GM19438 (cell line): ENCODE data around the gene MEA1.

Source experiments
- ATAC-seq: cut with Tn5 transposase; IDR thresholded peaks from one replicate; pipeline ENCODE4 v1.9.1; 2021; ENCODE audit warnings: low read depth; ENCODE audit not compliant: unreplicated experiment

Gene MEA1

DNA sequence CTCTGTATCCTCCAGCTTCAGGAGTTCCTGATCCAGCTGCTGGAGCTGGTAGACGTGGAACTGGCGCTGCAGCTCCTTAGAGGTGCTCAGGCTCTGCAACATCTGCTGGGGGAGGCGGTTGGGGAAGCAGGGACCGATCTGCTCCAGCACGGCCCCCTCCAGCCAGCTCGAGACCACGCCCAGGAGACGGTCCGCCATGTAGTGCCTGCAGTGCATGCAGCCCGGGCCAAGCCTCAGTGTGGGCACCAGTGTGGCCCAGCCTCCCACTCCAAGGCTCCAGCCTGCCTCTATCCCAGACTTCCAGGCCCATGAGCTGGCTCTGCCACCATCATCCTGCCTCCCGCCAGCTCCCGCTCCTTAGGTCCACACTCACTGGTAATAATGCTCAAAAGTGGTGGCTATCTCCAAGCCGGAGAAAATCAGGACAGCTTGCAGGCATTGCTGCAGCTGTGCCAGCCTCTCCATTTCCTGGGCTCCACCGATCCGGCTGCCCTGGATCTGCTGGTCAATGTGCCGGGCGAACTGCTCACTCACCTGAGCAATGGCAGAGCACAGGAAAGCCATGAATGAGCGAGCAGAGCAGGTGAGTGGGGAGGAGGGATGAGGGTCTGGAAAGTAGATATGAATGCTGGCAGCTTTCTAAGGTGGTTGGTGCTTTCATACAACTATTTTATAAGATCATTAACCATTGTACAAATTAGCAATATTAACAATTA is 27.0 kb upstream of the MEA1 start:
- ATAC-seq: no peak

DNA sequence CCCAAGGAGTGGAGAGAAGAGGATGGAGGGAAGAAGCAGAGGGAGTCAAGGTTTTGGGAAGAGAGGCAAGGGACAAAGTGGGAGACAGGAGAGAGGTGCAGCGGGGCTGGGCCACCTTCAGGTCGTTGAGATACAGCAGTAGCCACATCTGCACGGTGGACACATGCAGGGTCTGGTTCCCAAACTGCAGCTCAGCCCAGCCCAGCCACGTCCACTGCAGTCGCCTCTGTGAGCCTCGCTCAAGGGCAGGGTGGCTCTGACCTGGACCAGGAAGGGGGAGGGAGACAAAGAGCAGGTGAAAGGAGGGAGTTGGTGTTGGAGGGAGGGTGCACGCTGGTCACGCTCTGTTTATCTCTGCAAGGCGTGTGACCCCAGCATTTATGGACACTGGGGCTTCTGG is 25.0 kb upstream of the MEA1 start:
- ATAC-seq: no peak

DNA sequence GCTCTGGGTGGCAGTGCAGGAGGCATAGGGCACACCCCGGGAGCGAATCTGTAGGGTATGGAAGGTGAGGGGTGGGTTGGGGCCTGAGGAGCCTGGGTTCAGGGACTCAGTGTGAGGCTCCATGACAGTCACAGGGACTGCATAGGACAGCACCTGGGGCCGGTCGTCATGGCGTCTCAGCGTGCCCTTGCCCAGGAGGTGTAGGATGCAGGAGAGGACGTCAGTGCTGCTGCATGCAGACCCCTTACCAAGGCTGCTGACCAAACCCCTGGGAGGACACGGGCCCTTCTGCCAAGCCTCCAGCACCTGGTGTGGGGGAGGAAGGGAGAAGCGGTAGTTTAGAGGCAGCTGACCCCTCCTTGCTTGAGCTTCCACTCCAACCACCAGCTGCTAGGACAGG is 24.0 kb upstream of the MEA1 start:
- ATAC-seq: no peak

DNA sequence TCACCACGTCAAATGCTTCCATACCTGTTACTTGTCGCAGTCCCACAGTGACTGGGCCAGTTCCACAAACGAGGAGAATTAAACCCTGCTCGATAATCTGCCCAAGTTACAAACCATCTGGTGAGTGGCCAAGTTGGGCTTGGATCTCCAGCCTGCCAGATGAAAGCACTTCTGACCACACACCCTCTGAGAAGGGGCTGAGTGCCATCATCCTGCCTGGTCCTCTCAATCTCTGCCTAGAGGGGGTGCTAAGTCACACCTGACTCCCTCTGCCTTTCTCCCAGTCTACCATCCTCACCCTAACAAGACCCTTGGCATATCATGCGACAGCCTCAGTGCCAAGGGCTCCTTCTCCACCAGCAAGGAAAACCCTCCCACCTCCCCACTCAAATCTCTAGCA is 23.5 kb upstream of the MEA1 start:
- ATAC-seq: no peak

DNA sequence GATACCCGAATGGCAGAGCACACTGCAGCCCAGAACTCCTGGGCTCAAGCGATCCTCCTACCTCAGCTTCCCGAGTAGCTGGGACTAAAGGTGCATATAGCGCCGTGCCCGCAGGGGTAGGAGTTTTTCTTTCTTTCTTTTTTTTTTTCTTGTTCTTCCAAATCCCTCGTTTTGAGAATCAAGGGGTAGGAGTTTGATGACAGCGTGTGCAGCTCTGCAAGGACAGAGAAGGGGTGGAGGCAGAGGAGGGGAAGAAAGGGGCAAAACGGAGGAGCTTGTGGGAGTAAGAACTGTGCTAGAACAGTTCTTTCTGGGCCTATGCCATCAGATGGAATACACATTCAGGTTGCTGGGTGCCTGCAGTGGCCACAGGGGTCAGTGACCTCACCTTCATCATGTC is 23.0 kb upstream of the MEA1 start:
- ATAC-seq: no peak

DNA sequence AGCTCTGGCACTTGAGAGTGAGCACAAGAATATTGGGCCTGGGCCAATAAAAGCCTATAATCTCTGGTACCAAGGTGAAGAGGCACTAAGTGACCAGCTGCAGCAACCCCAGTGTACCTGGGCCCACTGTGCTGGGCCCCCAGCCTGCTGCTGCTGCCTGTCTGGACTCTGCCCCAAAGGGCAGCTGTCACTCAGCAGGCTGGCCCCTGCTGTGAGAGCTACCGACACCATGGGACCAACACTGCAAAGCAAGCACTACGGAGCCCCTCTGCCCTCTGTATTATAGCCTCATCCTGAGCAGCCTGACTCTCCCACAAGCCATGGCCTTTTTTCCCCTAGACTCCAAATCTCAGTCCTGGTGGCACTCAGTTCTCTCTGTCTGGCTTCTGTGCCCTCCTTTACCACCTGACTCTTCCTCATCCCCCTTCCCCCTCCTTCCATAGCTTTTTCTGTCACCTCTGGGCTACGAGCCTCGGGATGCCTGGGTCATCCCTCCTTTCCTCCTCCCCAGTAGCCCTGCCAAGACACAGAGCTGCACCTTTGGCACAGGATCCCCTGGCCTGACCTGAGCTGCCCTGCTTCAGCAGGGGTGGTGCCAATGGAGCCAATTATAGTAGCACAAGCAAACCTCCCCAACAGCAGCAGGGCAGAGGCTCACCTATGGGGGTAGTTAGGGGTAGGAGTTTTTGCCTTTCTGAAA is 21.9 kb upstream of the MEA1 start:
- ATAC-seq: no peak

DNA sequence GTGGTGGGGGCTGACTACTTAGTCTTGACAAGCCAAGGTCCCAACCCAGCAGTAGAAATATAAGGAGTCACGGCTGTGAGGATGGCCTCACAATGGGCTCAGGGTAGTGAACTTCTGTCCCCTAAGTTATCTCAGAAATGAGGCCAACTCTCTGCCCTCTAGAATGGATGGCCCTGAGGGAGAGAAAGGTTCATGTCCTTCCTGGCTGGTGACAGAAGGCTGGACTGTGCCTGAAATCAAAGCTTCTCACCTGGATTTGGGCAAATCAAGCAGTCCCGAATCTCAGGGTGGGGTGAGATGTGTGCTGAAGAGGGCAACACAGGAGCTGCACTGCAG is 20.4 kb upstream of the MEA1 start:
- ATAC-seq: no peak

DNA sequence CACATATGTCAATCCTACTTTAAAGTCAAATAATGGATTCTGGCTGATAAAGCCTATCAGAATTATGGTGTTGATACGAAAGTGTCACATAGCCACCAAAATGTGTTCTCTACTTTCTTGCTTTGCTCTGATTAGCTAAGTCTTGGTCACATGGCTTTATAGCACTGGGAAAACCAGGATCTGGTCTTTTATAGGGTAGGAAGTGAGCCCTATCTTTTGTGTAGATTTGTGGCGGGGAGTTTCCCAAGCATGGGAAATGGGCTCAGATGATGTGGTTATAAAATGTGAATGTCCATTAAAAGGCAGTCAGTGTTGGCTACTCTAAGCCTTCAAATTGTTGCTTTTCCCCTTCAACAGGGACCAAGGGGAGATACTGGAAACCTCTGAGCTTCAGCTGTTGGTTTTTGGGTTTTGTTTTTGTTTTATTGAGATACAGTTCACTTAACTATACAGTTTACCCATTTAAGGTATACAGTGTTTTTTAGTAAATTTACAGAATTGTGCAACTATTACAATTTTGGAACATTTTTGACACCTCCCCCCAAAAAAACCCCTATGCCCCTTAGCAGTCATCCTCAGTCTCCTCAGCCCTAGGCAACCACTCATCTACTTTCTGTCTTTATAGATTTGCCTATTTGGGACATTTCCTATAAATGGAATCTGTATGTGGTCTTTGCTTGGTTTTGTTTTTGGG is 19.9 kb upstream of the MEA1 start:
- no peak for ATAC-seq

DNA sequence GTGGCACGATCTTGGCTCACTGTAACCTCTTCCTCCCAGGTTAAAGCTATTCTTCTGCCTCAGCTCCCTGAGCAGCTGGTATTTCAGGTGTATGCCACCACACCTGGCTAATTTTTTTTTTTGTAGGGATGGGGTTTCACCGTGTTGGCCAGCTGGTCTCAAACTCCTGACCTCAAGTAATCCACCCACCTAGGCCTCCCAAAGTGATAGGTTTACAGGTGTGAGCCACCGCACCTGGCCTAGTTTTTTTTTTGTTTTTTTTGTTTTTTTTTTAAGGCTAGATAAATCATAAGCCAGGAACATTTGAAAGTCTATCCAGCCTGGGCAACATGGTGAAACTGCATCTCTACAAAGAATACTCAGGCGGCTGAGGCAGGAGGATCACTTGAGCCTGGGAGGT is 18.6 kb upstream of the MEA1 start:
- ATAC-seq: no peak

DNA sequence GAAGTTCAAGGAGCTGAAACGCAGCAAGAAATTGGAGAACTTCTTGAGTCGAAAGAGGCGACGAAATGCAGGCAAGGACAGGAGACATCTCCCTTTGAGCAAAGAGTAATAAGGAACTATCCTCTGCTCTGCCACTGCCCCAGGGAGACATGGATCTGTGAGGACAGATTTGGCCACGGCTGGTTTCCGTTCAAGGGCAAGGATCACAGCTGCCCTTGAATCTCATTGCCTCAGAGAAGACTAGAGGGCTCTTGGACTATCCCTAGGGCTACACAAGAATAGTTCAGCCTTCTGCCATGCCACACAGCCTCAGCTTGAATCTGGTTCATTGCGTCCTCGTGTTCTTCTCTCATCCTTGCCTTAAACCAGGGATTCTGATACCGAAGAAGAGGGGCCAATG is 15.4 kb upstream of the MEA1 start:
- no peak for ATAC-seq

DNA sequence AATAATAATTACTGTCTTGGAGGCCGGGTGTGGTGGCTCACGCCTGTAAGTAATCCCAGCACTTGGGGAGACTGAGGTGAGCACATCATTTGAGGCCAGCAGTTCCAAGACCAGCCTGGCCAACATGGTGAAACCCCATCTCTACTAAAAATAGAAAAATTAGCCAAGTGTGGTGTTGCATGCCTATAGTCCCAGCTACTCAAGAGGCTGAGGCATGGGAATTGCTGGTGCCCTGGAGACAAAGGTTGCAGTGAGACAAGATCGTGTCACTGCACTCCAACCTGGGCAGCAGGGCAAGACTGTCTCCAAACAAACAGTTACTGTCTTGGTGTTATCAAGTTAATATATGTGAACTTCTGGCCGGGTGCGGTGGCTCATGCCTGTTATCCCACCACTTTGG is 12.6 kb upstream of the MEA1 start:
- ATAC-seq: no peak

DNA sequence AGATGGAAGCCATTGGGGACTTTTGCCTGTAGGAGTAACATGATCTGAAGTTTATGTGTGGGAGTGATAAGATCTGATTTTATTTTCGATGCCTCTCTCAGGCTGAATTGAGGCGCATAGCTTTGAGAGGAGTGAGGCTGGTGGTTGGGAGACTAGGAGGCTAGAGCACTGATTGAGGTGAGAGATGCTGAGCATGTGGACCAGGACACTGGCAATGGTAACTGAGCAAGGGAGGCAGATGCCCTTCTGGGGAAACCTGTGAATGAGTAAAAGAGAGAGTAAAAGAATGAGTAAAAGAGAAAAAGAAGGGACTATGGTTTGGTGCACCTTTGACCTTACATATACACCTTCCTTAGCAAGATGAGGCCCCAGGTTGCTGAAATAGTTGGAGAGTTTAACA is 10.7 kb upstream of the MEA1 start:
- no peak for ATAC-seq

DNA sequence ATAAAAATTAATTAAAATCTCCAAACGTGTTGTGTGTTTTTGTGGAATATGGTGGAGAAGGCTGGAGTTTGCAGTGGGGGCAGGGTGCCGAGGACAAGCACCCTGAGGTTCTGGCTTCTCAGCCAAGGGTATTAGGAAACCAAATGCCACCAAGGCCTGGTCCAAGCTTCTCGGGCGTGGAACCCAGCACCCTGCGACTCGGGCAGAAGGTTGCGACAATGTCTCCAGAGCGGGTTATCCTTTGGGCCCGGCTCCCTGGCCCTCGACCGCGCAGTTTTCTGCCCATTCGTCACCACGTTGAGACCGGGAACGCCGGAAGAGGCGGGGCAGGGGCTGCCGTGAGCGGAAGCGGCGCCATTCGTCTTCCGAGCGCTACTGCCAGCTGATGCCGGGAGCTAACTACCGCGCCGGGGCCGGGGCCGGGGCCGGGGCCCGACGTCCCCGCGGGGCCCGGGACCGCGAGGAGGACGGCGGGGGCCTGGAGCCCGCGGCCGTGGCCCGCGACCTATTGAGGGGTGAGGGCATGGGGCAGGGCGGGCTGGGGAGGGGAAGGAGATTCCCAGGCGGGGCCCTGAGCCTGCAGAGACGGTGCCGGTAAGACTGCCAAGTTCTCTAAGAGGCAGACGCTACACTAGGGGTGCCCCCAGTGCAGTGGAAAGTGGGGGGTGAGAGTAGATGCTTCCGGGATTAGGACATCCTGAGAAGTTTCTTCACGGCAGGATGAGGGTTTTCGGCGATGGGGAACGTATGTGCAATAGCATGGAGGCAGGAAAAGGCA is 7.7 kb upstream of the MEA1 start, which contains the start of gene RRP36:
RRP36 (plus strand) TSS at position 354 of the 778 bp plus-strand sequence; CDS start at position 386, 32 bp downstream.
- ATAC-seq: peak; percentile 87

DNA sequence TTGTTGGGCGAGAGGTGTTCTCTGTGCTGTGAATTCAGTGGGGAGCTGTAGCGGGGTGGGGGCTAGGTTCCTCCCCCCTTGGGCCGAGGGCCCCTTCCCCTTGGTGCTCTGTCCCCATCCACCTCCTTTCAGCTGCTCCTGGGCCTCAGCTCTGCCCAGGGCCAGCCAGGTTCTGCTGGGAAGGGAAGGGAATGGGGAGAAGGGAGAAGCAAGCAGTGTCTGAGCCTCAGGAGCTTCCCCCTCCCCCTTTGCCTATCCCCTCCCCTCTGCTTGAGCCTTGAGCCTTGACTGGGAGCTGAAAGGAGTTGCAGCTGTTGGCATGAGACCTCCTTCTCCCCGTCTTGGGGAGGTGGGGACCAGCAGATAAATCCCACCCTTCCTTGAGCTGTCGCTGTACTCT is 7.1 kb upstream of the MEA1 start:
- no peak for ATAC-seq

DNA sequence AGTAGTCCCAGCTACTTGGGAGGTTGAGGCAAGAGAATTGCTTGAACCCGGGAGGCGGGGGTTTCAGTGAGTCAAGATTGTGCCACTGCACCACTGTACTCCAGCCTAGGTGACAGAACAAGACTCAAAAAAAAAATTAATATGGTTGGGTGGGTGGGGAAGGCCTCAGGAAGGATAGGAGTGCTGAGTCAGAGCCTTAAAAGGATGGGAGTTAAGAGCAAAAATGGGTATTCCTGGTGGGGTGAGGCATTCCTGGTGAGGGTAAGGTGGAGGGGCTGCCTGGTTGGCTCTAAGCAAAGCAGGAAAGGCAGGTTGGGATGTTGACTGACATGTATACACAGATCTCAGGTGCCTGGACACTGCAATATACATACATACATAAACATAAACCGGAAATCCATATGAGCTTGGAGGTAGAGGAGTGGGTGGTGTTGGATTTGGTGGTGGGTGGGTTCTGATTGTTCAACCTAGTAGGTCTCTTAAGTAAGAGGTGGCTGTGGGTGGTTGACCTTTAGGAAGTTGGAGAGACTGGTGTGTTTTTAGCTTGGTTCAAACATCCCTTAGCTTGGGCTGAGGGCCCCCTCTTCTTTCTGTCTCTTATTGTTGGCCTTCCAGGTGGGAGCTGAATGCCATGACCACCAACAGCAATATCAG is 6.4 kb upstream of the MEA1 start:
- ATAC-seq: no peak

DNA sequence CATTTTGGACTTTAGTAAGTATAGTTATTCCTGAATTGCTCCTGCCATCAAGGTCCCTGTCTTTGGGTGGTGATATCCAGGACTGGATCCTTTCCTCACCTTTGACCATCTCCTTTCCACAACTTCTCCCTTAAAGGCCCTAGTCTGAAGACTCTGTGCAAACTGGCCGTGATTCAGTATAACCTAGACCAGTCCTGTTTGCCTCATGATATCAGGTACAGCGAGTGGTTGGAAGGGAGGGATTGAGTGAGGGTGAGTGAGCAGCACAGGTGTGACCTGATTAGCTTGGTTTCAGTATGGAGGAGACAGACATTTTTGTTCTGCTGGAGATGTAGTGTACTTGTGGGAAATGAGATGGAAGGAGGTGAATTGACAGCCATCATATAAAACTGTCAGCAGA is 5.4 kb upstream of the MEA1 start:
- no peak for ATAC-seq

DNA sequence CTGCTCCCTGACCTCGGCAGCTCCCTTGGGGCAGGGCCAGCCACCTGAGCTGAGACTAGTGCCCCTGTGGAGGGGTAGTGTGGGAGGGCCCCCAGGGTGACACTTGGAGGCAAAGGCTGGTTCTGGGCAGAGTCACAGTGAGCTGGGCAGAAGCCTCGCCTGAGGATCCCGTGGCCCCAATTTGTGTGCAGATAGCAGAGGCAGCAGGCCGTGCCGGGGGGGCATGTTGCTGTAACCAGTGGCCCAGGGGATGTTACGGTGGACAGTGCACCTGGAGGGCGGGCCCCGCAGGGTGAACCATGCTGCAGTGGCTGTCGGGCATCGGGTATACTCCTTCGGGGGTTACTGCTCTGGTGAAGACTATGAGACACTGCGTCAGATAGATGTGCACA is 3.2 kb upstream of the MEA1 start:
- ATAC-seq: no peak

DNA sequence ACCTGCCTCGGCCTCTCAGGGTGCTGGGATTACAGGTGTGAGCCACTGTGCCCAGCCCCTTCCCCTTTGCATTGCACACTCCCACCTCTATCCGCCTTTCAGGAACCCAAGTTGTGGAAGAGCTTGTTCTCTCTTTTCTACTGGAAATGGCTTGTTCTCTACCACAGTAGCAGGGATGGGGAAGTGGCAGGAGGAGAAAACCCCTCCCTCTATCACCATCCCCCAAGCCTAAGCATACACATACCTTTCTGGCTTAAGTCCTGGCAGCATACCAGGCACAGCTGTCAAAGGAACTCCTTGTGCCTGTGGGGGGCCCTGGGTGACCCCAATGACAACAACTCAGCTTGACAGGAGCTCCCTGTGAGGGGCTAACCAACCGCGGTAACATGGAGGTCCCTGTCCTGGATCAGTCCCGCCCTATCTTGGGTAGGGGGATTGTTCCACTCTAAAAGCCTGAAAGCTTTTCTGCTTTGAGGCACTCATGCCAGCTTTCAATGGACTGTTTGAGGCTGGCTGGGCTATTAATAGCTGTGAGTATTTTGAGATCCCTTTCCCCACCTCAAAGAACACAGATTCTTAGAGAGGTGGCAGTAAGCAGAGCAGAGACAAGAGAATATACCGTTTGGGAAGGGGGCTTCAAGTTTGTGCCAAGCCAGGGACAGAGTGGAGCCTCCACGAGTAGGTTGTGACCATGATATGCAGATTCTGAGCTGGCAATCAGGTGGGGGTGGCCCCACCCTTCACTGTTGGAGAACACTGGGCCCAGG is 2.6 kb upstream of the MEA1 start:
- no peak for ATAC-seq

DNA sequence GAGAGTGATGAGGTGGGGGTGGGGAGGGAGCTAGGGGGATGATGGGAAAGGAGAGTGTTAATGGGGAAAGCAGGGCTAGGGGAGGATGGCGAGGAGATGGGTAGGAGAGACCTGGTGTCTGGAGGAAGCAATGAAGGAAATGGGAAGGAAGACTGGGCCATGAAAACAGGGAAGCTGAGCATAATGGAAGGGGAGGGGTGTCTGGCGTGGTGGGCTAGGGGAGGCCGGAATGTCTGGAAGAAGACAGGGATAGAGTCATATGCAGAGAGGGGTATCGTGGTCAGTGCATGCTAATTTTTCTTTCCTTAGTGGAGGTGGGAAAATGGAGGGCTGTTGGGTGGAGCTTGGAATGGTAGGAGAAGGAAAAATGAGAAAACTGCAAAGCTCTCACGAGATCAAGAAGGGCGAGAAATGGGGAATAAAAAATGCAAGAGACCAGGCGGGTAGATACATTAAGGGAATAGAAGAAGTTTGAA is 726 bp upstream of the MEA1 start:
- ATAC-seq: no peak
